HepG2 (cell line): ENCODE measurements around the gene MIS18A. TPM values are rescaled to one million over a fixed set of nuclear protein-coding genes. Genes with fewer than 3 reads are reported as not detected.

Source experiments
- ATAC-seq: fragments of 200-7000 bp; cut with Tn5 transposase; 3 replicates; pipeline ENCODE4 v1.9.1; 2020; ENCODE audit warnings: mild to moderate bottlenecking, moderate library complexity
- BruUV-seq: library from RNA; stranded (reverse); fragments of 400-500 nt; replicated peaks from 2 replicates; lab custom pipeline; 2021; lab: Mats Ljungman, UMichigan
- CTCF ChIA-PET: fragments of 300-600 bp; formaldehyde crosslinking; extraction: SDS; loops from one replicate; lab custom pipeline; 2021; ENCODE audit warnings: low total read pairs, inconsistent platforms, low intra/inter-chr PET ratio; lab: Yijun Ruan, JAX
- POLR2A ChIA-PET: fragments of 350-600 bp; sonication (Branson Sonifier 250); formaldehyde crosslinking; loops from one replicate; lab custom pipeline; 2020; ENCODE audit warnings: antibody characterized with exemption, inconsistent platforms; lab: Yijun Ruan, JAX
- DNase-seq: peaks from one replicate; pipeline ENCODE4 v3.0.0-alpha.2; 2015; ENCODE audit warnings: low spot score
- FAIRE-seq: peaks from 3 replicates; lab custom pipeline; 2011; peaks lifted over from hg19 to GRCh38; lab: Jason Lieb, UNC
- H2AFZ ChIP-seq: one replicate; pipeline ENCODE4 v1.6.1; 2011; ENCODE audit warnings: low read length, inconsistent platforms
- H3K27ac ChIP-seq: fragments of 300-600 bp; 3 replicates; pipeline ENCODE4 v1.8.0; 2011; ENCODE audit warnings: mixed run types, mild to moderate bottlenecking, mixed read lengths, low read length, inconsistent platforms; ENCODE audit not compliant: insufficient read depth; ENCODE audit errors: extremely low read length
- H3K27me3 ChIP-seq, 2 experiments: fragments of 200-600 bp in 1 of 2; 2 replicates in 1 of 2; 3 replicates in 1 of 2; pipeline versions ENCODE4 v1.6.0 to v1.8.0; 2011; ENCODE audit warnings: low read length in 2 of 2, mild to moderate bottlenecking in 2 of 2, moderate library complexity in 2 of 2, inconsistent platforms in 1 of 2; ENCODE audit not compliant: insufficient read depth in 2 of 2, control insufficient read depth in 1 of 2
- H3K36me3 ChIP-seq, 2 experiments: fragments of 200-600 bp in 1 of 2; replicated peaks in 1 of 2; 2 replicates in 1 of 2; 3 replicates in 1 of 2; pipeline versions ENCODE4 v1.5.1 to v1.8.0; 2011; ENCODE audit warnings: low read length in 2 of 2, inconsistent platforms in 1 of 2; ENCODE audit not compliant: insufficient read depth in 2 of 2, control insufficient read depth in 1 of 2
- H3K4me1 ChIP-seq: 2 replicates; pipeline ENCODE4 v1.5.1; 2012; ENCODE audit warnings: low read length, inconsistent platforms; ENCODE audit not compliant: insufficient read depth
- H3K4me2 ChIP-seq: 2 replicates; pipeline ENCODE4 v1.6.0; 2011; ENCODE audit warnings: low read depth, low read length, inconsistent platforms
- H3K4me3 ChIP-seq, 3 experiments: fragments of 200-600 bp in 1 of 3; sonication (generic), shearing (Covaris generic) in 1 of 3; replicated peaks in 1 of 3; 2 replicates each; pipeline ENCODE4 v1.5.1; 2011 to 2016; ENCODE audit warnings: low read length in 3 of 3, inconsistent platforms in 2 of 3, low read depth in 2 of 3, mild to moderate bottlenecking in 2 of 3, control low read depth in 1 of 3, mixed read lengths in 1 of 3; ENCODE audit not compliant: insufficient read depth in 1 of 3
- H3K79me2 ChIP-seq: one replicate; pipeline ENCODE4 v1.6.1; 2011; ENCODE audit warnings: low read length, inconsistent platforms; ENCODE audit not compliant: insufficient read depth
- H3K9ac ChIP-seq: 2 replicates; pipeline ENCODE4 v1.6.0; 2011; ENCODE audit warnings: mild to moderate bottlenecking, low read depth, low read length, inconsistent platforms; ENCODE audit not compliant: insufficient read depth
- H3K9me3 ChIP-seq: 2 replicates; pipeline ENCODE4 v1.5.1; 2012; ENCODE audit warnings: mild to moderate bottlenecking, low read length
- H4K20me1 ChIP-seq: 2 replicates; pipeline ENCODE4 v1.6.0; 2011; ENCODE audit warnings: inconsistent platforms, mild to moderate bottlenecking, low read length, moderate library complexity; ENCODE audit not compliant: insufficient read depth
- ATF7 ChIP-seq, 2 experiments: fragments of 450-650 bp in 1 of 2; sonication (generic) in 1 of 2; formaldehyde crosslinking in 1 of 2; IDR thresholded peaks; 2 replicates each; pipeline versions ENCODE4 v1.4.0 to v1.6.1; 2016 to 2020; ENCODE audit warnings: antibody characterized with exemption in 1 of 2, mild to moderate bottlenecking in 1 of 2, missing genetic modification reagents in 1 of 2
- ELF3 ChIP-seq: IDR thresholded peaks from 2 replicates; pipeline ENCODE4 v1.6.1; 2016; ENCODE audit warnings: missing genetic modification reagents, missing compliant biosample characterization
- KDM4B ChIP-seq: sonication (generic); formaldehyde crosslinking; IDR thresholded peaks from 2 replicates; pipeline ENCODE4 v1.4.0; 2020; ENCODE audit warnings: missing genetic modification reagents
- NFIB ChIP-seq: sonication (generic); formaldehyde crosslinking; IDR thresholded peaks from 2 replicates; pipeline ENCODE4 v1.9.0; 2021; ENCODE audit warnings: missing genetic modification reagents, mild to moderate bottlenecking, borderline replicate concordance
- PHF20 ChIP-seq: sonication (generic); formaldehyde crosslinking; IDR thresholded peaks from 2 replicates; pipeline ENCODE4 v1.5.0; 2020; ENCODE audit warnings: mild to moderate bottlenecking, missing genetic modification reagents
- SMAD1 ChIP-seq: sonication (generic); formaldehyde crosslinking; IDR thresholded peaks from 2 replicates; pipeline ENCODE4 v1.4.0; 2020; ENCODE audit warnings: missing genetic modification reagents, low read depth, mild to moderate bottlenecking, borderline replicate concordance
- SOX6 ChIP-seq, 2 experiments: fragments of 450-650 bp in 1 of 2; sonication (generic) in 1 of 2; formaldehyde crosslinking in 1 of 2; IDR thresholded peaks; 2 replicates each; pipeline versions ENCODE4 v1.4.0 to v1.6.1; 2017 to 2020; ENCODE audit warnings: antibody characterized with exemption in 1 of 2, mild to moderate bottlenecking in 1 of 2, missing genetic modification reagents in 1 of 2
- SP140L ChIP-seq: sonication (generic); formaldehyde crosslinking; IDR thresholded peaks from 2 replicates; pipeline ENCODE4 v1.4.0; 2020; ENCODE audit warnings: missing genetic modification reagents, borderline replicate concordance
- ZFY ChIP-seq: sonication (generic); formaldehyde crosslinking; IDR thresholded peaks from 2 replicates; pipeline ENCODE4 v1.4.0; 2020; ENCODE audit warnings: missing genetic modification reagents
- ZNF12 ChIP-seq: sonication (generic); formaldehyde crosslinking; IDR thresholded peaks from 2 replicates; pipeline ENCODE4 v1.5.0; 2020; ENCODE audit warnings: missing genetic modification reagents
- ZNF430 ChIP-seq: sonication (generic); formaldehyde crosslinking; IDR thresholded peaks from 2 replicates; pipeline ENCODE4 v1.9.0; 2021; ENCODE audit warnings: mild to moderate bottlenecking, missing genetic modification reagents
- whole genome bisulfite sequencing: methylation state at CpG from one replicate; pipeline ENCODE4 v1.1.6; 2017; ENCODE audit warnings: low lambda C conversion rate; 5-methylcytosine and 5-hydroxymethylcytosine counted together
- in situ Hi-C: cut with HindIII; loops from 2 replicates; pipeline ENCODE4 v1.10.0; 2017; ENCODE audit warnings: low pct_unique_long_range_greater_than_20kb; ENCODE audit not compliant: extremely low pct_ligation_motif_present
- intact Hi-C: fragments of 100-400 bp; cut with micrococcal nuclease; formaldehyde crosslinking; loops from one replicate; pipeline ENCODE4 v1.10.0; 2022; ENCODE audit not compliant: unreplicated experiment
- polyA plus RNA-seq, 8 experiments: library from polyadenylated mRNA; depleted of rRNA in 3 of 8; stranded (reverse) in 7 of 8; unstranded in 1 of 8; fragments of >200 nt; fragmentation: Illumina TruSeq in 4 of 8; extraction: Trizol in 4 of 8; gene quantifications; 2 replicates each; pipeline versions ENCODE4 v1.2.1 to v1.2.3, GENCODE V29; 2011 to 2016; ENCODE audit warnings: low read depth in 4 of 8, missing spikeins in 1 of 8, mixed read lengths in 1 of 8; ENCODE audit not compliant: insufficient read depth in 1 of 8
- total RNA-seq, 5 experiments: library from RNA; depleted of rRNA; stranded (reverse); fragments of >200 nt; fragmentation: Illumina TruSeq; extraction: Trizol; gene quantifications; 2 replicates each; pipeline ENCODE4 v1.2.3, GENCODE V29; 2016; ENCODE audit warnings: low read depth in 1 of 5
- TF ChIP-seq, protein P1 (sequence below): sonication (generic); formaldehyde crosslinking; conservative IDR thresholded peaks from 2 replicates; pipeline ENCODE4 v1.4.0; 2020; ENCODE audit warnings: mild to moderate bottlenecking, missing genetic modification reagents, moderate library complexity
- TF ChIP-seq, protein P2 (sequence below): IDR thresholded peaks from 2 replicates; pipeline ENCODE4 v1.6.1; 2012; ENCODE audit warnings: inconsistent platforms

MIS18A gene
- total and polyA plus RNA-seq, 2 of the 13 experiments (the other 11 are each of a cell fraction or from before 2014, with no cell fraction given): 11.2 to 41.4 TPM

DNA sequence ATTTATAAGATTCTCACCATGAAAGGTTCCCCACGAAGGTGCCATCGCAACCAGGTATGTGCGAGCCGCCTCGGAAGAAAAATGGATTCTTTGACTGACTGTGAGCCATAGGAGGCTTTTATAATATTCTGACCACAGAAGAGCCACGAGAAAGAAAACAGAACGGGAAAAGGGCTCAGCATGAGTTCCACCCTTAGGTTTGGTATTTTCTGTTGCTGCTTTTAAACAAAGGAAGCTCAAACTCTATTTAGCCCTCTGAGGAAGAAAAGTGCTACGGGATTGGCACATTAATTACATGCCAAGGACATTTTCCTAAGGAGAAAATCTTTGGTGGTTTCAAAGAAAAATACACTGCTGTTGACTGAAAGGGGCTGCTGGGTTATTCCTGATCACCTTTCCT lies 39.3 kb downstream of the MIS18A start (continued):
- TF ChIP-seq, protein P1, sequence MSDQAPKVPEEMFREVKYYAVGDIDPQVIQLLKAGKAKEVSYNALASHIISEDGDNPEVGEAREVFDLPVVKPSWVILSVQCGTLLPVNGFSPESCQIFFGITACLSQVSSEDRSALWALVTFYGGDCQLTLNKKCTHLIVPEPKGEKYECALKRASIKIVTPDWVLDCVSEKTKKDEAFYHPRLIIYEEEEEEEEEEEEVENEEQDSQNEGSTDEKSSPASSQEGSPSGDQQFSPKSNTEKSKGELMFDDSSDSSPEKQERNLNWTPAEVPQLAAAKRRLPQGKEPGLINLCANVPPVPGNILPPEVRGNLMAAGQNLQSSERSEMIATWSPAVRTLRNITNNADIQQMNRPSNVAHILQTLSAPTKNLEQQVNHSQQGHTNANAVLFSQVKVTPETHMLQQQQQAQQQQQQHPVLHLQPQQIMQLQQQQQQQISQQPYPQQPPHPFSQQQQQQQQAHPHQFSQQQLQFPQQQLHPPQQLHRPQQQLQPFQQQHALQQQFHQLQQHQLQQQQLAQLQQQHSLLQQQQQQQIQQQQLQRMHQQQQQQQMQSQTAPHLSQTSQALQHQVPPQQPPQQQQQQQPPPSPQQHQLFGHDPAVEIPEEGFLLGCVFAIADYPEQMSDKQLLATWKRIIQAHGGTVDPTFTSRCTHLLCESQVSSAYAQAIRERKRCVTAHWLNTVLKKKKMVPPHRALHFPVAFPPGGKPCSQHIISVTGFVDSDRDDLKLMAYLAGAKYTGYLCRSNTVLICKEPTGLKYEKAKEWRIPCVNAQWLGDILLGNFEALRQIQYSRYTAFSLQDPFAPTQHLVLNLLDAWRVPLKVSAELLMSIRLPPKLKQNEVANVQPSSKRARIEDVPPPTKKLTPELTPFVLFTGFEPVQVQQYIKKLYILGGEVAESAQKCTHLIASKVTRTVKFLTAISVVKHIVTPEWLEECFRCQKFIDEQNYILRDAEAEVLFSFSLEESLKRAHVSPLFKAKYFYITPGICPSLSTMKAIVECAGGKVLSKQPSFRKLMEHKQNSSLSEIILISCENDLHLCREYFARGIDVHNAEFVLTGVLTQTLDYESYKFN (CRISPR knock-in tag): no peak
- TF ChIP-seq SP140L (CRISPR knock-in tag) (no peak), ELF3 (no peak), SMAD1 (CRISPR knock-in tag) (no peak), KDM4B (CRISPR knock-in tag) (no peak), SOX6 (IDR thresholded peaks at IDR 0.05) (no peak), SOX6 (CRISPR knock-in tag; IDR thresholded peaks at IDR 0.05) (no peak), PHF20 (no peak), ZFY (no peak), ZNF430 (CRISPR knock-in tag) (no peak)
- TF ChIP-seq, protein P2, sequence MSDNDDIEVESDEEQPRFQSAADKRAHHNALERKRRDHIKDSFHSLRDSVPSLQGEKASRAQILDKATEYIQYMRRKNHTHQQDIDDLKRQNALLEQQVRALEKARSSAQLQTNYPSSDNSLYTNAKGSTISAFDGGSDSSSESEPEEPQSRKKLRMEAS: no peak
- TF ChIP-seq, all 625 proteins: peak for 0

DNA sequence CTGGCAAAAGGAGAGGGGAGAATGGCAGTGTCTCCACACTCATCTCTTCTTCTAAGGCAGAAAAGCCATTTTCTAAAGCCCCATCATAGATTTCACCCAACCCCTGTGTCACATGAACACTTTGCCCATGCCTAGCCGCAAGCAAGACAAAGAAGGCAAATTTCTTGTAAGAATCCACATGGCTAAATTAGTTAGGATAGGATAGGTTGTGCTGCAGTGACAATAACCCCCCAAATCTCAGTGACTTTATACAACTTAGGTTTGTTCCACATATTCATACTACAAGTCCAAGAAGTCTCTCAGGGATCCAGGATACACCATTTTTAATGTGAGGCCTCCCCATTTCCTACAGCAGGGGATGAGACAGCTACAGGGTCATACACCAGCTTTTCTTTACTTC lies 40.8 kb downstream of the MIS18A start:
- ChIA-PET POLR2A (no interaction called here), CTCF (no interaction called here)
- Histone ChIP-seq H3K4me2 (no peak overlapping the region), H3K9ac (no peak overlapping the region), H4K20me1 (no peaks in the 10 kb centered on the region), H3K36me3 (no peaks in the 10 kb centered on the region), H3K27me3 (no peaks in the 10 kb centered on the region; a peak in 3 of 5 replicates), H3K4me3 (no peak overlapping the region), H3K27ac (no peak overlapping the region), H3K79me2 (no peaks in the 10 kb centered on the region), H3K4me1 (no peaks in the 10 kb centered on the region), H2AFZ (no peak overlapping the region), H3K9me3 (no peaks in the 10 kb centered on the region)
- TF ChIP-seq NFIB (CRISPR knock-in tag) (no peak), ZNF12 (CRISPR knock-in tag) (peak; percentile 75), ATF7 (IDR thresholded peaks at IDR 0.05) (no peak), ATF7 (CRISPR knock-in tag; IDR thresholded peaks at IDR 0.05) (no peak)
- no peak for FAIRE-seq
- intact Hi-C loops: no loop called here
- in situ Hi-C loops: no loop called here
- BruUV-seq: no TSS peak
- 30% methylated on average over 1 of the region's 1 CpG for WGBS
- ATAC-seq: no peak
- DNase-seq: no peak
